NK-92 (cell line): Measurements from ENCODE around the gene RNF7.
"Not testable (repeated sequence)": the region's sequence is repeated elsewhere in the genome, so short reads cannot be mapped to it uniquely, and the experiment has no call there.

Experiments used
- DNase-seq: peaks from one replicate; lab custom pipeline; 2025; ENCODE audit not compliant: unreplicated experiment; lab: John Stamatoyannopoulos, UW

Gene RNF7

DNA sequence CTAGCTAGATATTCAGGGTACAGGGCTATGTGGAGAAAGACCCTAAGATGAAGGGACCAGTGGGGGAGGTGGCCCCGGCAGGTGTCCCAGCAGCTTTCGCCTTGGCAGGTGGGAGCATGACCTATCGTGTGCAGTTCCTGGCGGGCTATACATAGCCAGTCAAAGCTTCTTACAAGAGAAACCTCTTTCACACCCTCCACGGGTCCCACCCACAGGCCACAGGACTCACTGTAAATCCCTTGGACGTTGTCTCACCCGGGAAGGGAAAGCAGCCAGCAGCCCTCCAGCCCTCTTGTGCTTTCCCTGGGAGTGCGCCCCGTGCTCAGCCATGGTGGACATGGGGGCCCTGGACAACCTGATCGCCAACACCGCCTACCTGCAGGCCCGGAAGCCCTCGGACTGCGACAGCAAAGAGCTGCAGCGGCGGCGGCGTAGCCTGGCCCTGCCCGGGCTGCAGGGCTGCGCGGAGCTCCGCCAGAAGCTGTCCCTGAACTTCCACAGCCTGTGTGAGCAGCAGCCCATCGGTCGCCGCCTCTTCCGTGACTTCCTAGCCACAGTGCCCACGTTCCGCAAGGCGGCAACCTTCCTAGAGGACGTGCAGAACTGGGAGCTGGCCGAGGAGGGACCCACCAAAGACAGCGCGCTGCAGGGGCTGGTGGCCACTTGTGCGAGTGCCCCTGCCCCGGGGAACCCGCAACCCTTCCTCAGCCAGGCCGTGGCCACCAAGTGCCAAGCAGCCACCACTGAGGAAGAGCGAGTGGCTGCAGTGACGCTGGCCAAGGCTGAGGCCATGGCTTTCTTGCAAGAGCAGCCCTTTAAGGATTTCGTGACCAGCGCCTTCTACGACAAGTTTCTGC is 40.1 kb downstream of the RNF7 start:
- no peak for DNase-seq

DNA sequence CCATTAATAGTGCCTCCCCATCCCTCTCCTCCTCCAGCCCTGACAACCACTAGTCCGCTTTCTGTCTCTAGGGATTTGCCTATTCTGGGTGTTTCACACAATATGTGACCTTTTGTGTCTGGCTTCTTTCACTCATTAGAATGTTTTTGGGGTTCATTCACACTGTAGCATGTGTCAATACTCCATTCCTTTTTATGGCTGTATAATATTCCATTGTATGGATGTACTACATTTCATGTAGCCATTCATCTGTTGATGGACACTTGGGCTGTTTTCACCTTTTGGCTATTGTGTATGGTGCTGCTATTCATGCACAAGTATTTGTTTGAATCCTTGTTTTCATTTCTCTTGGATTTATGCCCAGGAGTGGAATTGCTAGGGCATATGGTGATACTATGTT is 41.6 kb downstream of the RNF7 start:
- no peak for DNase-seq

GRCh38 chr3:141782386-141782932 is 44.4 kb downstream of the RNF7 start:
- DNase-seq, result no peak

GRCh38 chr3:141783632-141784031 is 45.5 kb downstream of the RNF7 start:
- DNase-seq, result no peak

- no peak for DNase-seq
Measured at GRCh38 chr3:141784096-141784495, 46.0 kb downstream of the RNF7 start.

DNA sequence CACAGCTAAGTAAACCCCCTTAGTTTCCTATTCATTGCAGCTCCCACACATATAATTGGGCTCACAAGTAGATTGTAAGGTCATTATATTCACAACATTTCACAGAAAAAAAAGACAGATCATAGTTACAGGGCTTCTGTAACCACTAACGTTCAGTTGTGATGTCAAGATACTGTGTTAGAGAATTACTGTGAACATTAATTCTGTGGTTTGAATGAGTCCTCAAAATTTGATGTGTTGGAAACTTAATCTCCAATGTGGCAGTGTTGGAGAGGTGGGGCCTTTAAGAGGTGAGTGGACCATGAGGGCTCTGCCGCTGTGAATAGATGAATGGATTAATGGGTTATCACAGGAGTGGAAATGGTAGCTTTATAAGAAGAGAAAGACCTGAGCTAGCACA is 46.4 kb downstream of the RNF7 start:
- DNase-seq, result no peak

- no peak for DNase-seq
Measured at GRCh38 chr3:141788149-141788548, 50.1 kb downstream of the RNF7 start.

DNA sequence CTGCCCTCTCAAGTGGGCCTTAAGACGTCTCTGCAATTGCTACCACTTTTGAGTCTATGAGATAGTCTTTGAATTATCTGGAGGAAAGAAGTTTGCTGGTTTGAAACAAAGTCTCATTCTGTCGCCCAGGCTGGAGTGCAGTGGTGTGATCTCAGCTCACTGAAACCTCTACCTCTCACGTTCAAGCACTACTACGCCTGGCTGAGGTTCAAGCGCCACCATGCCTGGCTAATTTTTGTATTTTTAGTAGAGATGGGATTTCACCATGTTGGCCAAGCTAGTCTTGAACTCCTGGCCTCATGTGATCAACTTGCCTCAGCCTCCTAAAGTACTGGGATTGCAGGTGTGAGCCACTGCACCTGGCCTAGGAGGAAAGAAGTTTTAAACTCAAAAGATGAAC is 50.7 kb downstream of the RNF7 start:
- not testable (repeated sequence) for DNase-seq

DNA sequence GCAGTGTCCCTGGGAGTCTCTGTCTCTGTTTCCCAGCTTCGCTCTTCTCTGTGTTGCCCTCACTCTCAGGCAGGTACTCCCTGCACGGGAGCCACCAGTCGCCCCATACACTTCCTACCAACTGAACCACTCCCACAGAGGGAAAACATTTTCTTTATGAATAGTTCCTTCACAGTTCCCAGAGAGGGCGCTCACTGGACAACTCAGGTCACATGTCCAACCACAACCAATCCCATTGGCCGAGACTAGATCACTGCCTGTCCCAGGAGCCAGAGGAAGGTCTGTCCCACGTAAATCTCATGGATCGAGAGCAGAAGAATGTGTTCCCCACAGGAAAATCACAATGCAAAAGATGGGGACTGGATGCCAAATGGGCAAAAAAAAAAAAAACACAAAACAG is 51.2 kb downstream of the RNF7 start:
- no peak for DNase-seq

DNA sequence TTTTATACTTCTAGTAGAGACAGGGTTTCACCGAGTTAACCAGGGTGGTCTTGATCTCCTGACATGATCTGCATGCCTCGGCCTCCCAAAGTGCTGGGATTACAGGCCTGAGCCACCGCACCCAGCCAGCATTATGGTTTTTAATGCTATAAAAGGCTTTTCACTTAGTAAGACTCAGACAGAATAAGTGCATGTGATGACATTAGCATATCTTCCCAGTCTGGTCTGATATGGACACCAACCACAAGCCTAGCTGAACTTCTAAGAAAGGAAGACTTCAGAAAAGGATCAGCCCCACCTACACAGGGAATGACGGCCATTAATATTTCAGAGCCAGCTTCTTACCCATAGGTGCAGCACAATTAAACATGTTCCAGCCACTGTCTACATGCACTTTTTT is 52.1 kb downstream of the RNF7 start:
- DNase-seq, result no peak

DNA sequence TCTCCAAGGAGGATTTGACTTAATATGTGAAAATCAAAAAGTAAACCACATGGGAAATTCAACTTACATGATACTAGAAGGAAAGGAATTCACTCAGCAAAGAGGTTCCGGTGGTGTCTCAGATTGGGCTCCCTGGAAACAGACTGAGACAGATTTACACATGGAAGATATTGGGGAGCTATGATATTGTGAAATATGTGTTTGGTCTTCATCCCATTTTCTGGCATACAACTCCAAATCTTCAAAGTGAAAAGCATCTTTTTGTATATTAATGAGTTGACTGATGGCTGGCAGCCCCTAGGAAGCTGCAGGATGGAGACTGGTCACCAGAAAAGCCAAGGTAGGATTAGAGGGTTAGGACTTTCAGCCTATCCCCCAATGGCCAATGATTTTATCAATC is 54.4 kb downstream of the RNF7 start:
- no peak for DNase-seq

DNA sequence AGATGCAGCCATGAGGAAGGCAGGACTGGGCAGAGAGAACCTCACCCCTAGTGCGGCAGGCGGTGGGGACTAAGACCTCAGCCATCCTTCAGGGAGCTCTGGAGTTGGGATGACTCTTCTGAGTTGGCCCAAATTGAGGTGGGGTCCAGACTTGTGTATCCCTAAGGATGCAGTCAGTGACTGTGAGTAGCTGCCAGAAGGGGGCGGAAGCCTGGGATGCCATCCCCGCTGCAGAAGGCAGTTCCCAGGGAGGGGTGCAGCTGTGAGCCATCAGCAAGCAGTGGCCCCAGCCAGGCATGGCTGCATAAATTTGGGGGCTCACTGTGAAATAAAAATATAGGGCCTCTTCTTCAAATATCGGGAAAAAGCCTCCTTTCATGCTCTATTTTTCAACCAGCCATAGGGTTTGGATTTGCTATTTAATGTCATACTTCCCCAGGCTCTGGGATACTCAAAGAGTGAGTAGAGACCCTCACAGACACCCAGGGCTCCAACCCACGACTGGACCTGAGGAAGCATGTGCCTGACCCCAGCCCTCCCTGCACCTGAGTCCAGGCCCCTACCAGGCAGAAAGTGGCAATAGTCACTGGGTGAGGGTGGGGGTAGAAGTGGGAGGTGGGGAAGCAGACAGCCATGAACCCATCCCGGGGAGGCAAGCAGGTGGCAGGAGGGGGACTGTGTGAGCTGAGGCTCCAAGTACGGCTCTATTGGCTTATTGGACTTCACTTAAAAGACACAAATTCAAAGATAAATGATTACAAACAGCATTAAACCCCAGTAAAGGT is 55.6 kb downstream of the RNF7 start:
- DNase-seq, result no peak

GRCh38 chr3:141795276-141795675 is 57.2 kb downstream of the RNF7 start:
- DNase-seq, result no peak

GRCh38 chr3:141795741-141796080 is 57.6 kb downstream of the RNF7 start:
- DNase-seq, result no peak

- no peak for DNase-seq
Measured at GRCh38 chr3:141796081-141796888, 58.2 kb downstream of the RNF7 start.
